Measurements from ENCODE around the gene DYNC1I1. TPM values are rescaled to one million over a fixed set of nuclear protein-coding genes. Genes with fewer than 3 reads are reported as not detected.
A peak's percentile ranks its signal among the peaks of the same experiment; 100 is the strongest.

DYNC1I1 gene
- total RNA-seq, 1 experiment from 2014 or later = not detected

DNA sequence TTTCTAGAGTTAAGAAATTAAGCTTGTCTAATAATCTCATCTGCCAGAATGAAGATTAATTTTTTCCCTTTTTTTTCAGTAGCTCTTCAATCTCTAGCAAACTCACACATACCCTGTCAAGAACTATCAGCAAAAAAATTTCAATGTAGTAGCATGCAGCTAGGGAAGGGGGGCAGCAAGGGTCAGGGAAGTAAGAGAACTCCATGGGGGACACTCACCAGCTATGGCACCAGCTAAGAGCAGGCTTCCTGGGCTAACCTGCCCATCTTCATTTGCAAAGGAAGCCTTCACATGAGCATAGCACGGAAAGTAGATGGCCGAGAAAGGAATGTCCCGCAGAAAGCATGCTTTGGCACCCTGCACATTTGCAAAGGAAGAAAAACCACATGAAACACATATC, 359.2 kb downstream of the DYNC1I1 start:
- no TSS peak for BruUV-seq (replicated peaks)
- ChIA-PET CTCF (interaction anchor here (0.6 to 0.9 kb wide), 2 partner anchors 56 to 198 kb away, joined by 3 read pairs; no protein-coding TSS in a partner anchor), POLR2A (interaction anchor here (0.8 kb wide), 1 partner anchor 43 kb away, joined by 4 read pairs; no protein-coding TSS in a partner anchor)
- H3K9me3 Mint-ChIP-seq (ENCODE audit: unreplicated experiment) = no peaks in the 10 kb centered on the region
- peaks cover 12% of the 10 kb centered on the region for H3K4me1 Mint-ChIP-seq (ENCODE audit: insufficient read depth, unreplicated experiment)
- TF ChIP-seq, protein P1, sequence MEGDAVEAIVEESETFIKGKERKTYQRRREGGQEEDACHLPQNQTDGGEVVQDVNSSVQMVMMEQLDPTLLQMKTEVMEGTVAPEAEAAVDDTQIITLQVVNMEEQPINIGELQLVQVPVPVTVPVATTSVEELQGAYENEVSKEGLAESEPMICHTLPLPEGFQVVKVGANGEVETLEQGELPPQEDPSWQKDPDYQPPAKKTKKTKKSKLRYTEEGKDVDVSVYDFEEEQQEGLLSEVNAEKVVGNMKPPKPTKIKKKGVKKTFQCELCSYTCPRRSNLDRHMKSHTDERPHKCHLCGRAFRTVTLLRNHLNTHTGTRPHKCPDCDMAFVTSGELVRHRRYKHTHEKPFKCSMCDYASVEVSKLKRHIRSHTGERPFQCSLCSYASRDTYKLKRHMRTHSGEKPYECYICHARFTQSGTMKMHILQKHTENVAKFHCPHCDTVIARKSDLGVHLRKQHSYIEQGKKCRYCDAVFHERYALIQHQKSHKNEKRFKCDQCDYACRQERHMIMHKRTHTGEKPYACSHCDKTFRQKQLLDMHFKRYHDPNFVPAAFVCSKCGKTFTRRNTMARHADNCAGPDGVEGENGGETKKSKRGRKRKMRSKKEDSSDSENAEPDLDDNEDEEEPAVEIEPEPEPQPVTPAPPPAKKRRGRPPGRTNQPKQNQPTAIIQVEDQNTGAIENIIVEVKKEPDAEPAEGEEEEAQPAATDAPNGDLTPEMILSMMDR (IDR thresholded peaks at IDR 0.05; ENCODE audit: unreplicated experiment) = no peak
- H3K36me3 Mint-ChIP-seq (ENCODE audit: insufficient read depth, unreplicated experiment) = peaks cover 57% of the 10 kb centered on the region
- no peak for DNase-seq (ENCODE audit: unreplicated experiment)
- no peak overlapping the region for H3K4me3 Mint-ChIP-seq (ENCODE audit: unreplicated experiment)
- H3K27ac Mint-ChIP-seq (ENCODE audit: low read depth, unreplicated experiment) = no peak overlapping the region
- intact Hi-C loops (cut with micrococcal nuclease) = no loop called here
- no peaks in the 10 kb centered on the region for H3K27me3 Mint-ChIP-seq (ENCODE audit: insufficient read depth, unreplicated experiment)

- ChIA-PET POLR2A (no interaction called here), CTCF (no interaction called here)
- H3K9me3 Mint-ChIP-seq (ENCODE audit: unreplicated experiment) = no peaks in the 10 kb centered on the region
- peaks cover 74% of the 10 kb centered on the region for H3K36me3 Mint-ChIP-seq (ENCODE audit: insufficient read depth, unreplicated experiment)
- TF ChIP-seq, protein P1 (IDR thresholded peaks at IDR 0.05; ENCODE audit: unreplicated experiment) = no peak
- no peak overlapping the region for H3K4me3 Mint-ChIP-seq (ENCODE audit: unreplicated experiment)
- H3K27me3 Mint-ChIP-seq (ENCODE audit: insufficient read depth, unreplicated experiment) = no peaks in the 10 kb centered on the region
- intact Hi-C loops (cut with micrococcal nuclease) = no loop called here
- no TSS peak for BruUV-seq (replicated peaks)
- peak; percentile 82 for DNase-seq (ENCODE audit: unreplicated experiment)
- H3K27ac Mint-ChIP-seq (ENCODE audit: low read depth, unreplicated experiment) = no peak overlapping the region
- peaks cover 13% of the 10 kb centered on the region for H3K4me1 Mint-ChIP-seq (ENCODE audit: insufficient read depth, unreplicated experiment)
These were observed 362.9 kb downstream of the DYNC1I1 start for GRCh38 chr7:96135241-96135640.

GRCh38 chr7:96136600-96137239, 364.4 kb downstream of the DYNC1I1 start:
- BruUV-seq (replicated peaks) = no TSS peak
- H3K36me3 Mint-ChIP-seq (ENCODE audit: insufficient read depth, unreplicated experiment) = peaks cover 75% of the 10 kb centered on the region
- ChIA-PET CTCF (interaction anchor here (0.8 to 1.5 kb wide), 2 partner anchors 9 to 21 kb away, joined by 3 read pairs; no protein-coding TSS in a partner anchor), POLR2A (no interaction called here)
- DNase-seq (ENCODE audit: unreplicated experiment) = peak; percentile 36
- H3K4me1 Mint-ChIP-seq (ENCODE audit: insufficient read depth, unreplicated experiment) = peaks cover 13% of the 10 kb centered on the region
- no peaks in the 10 kb centered on the region for H3K27me3 Mint-ChIP-seq (ENCODE audit: insufficient read depth, unreplicated experiment)
- H3K9me3 Mint-ChIP-seq (ENCODE audit: unreplicated experiment) = no peaks in the 10 kb centered on the region
- H3K27ac Mint-ChIP-seq (ENCODE audit: low read depth, unreplicated experiment) = no peak overlapping the region
- intact Hi-C loops (cut with micrococcal nuclease) = no loop called here
- TF ChIP-seq, protein P1 (IDR thresholded peaks at IDR 0.05; ENCODE audit: unreplicated experiment) = no peak
- H3K4me3 Mint-ChIP-seq (ENCODE audit: unreplicated experiment) = no peak overlapping the region

GRCh38 chr7:96143495-96144259, 371.3 kb downstream of the DYNC1I1 start:
- POLR2A ChIA-PET = interaction anchor here (0.6 to 2.0 kb wide), 3 partner anchors 14 to 76 kb away, joined by 3 to 6 read pairs (median 3); no protein-coding TSS in a partner anchor
- DNase-seq (ENCODE audit: unreplicated experiment) = no peak
- intact Hi-C loops (cut with micrococcal nuclease) = no loop called here
- BruUV-seq (replicated peaks) = no TSS peak
- H3K4me1 Mint-ChIP-seq (ENCODE audit: insufficient read depth, unreplicated experiment) = no peaks in the 10 kb centered on the region
- TF ChIP-seq, protein P1 (IDR thresholded peaks at IDR 0.05; ENCODE audit: unreplicated experiment) = no peak
- H3K9me3 Mint-ChIP-seq (ENCODE audit: unreplicated experiment) = no peaks in the 10 kb centered on the region
- H3K36me3 Mint-ChIP-seq (ENCODE audit: insufficient read depth, unreplicated experiment) = peaks cover 68% of the 10 kb centered on the region
- H3K27me3 Mint-ChIP-seq (ENCODE audit: insufficient read depth, unreplicated experiment) = no peaks in the 10 kb centered on the region
- CTCF ChIA-PET = no interaction called here
- no peak overlapping the region for H3K4me3 Mint-ChIP-seq (ENCODE audit: unreplicated experiment)
- no peak overlapping the region for H3K27ac Mint-ChIP-seq (ENCODE audit: low read depth, unreplicated experiment)

Measured in MCF 10A (cell line).